Stimulated activated CD4-positive, alpha-beta T cell treated with anti-CD3 and anti-CD28 coated beads, Interleukin-15, amount 100 ng/mL, for 24 hours (primary cell): ENCODE measurements around the gene CST6.
A peak's percentile ranks its signal among the peaks of the same experiment; 100 is the strongest.
"Not testable (repeated sequence)": the region's sequence is repeated elsewhere in the genome, so short reads cannot be mapped to it uniquely, and the experiment has no call there.

ENCODE experiments used
- DNase-seq: peaks from one replicate; pipeline ENCODE4 v3.0.0-alpha.2; 2020

Gene CST6

DNA sequence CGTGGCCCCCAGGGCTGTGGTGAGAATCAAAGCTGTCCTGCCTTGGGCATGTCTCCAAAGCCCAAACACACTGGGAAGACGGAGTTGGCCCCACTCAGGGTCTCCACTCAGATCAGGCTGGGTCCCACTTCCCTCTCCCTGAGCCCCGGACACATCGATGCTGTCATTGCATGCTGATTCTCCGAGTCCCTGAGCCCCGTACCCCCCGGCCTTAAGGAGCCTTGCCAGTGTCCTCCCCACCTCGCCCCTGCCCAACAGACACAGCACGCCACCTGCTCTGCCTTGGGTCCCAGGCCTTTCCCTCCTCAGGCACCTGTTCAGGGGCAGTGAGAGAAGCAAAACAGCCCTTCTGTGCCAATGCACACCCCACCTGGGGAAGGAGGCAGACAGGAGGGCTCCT lies 24.5 kb upstream of the CST6 start:
- no peak for DNase-seq

DNA sequence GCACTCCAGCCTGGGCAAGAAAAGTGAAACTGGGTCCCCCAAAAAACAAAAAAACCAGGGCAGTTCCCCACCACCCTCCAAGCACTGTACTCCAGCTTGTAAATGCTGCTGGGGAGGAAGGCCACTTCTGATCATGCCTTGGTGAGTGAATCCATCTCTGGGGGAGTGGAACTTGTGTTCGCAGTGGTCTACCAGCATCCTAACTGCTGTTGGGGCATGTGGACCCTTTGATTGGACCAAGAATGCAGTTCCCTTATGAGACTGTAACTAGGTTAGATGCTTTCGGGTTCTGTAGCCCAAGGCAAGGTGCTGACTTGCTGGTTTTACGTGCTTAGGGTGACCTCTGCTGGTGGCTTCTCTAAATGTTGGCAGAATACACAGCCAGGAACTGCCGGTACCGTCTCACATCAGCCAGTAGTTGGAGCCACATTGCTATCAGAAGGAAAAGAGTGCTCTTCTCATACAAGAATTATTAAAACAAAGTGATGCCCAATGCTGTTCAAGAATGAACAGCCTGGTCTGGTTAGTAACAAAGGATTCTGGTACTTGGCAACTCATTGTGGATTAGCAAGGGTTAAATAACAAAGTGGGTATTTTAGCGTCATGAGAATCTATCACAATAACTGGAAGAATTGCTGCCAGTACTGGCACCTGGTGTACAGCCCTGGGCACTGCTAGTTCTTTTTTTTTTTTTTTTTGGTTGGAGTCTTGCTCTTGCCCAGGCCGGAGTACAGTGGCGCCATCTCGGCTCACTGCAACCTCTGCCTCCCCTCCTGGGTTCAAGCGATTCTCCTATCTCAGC lies 22.8 kb upstream of the CST6 start:
- DNase-seq, result peak; percentile 93

DNA sequence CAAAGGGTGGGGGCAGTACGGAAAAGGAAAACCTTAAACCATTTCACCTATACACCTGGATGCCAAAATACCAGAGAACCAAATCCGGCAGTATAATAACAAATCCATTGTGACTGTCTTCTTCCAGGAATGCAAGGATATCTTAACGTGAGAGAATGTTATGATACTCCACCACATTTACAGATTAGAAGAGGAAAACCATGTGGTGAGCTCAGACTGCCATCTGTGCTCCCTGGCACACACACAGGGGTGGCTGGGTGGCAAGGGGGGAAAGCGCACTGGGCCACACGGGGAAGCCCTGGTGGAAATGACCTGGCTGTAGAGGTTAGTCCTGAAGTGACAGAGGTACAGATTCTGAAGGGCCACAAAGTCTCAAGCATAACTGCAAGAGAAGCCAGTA lies 19.8 kb upstream of the CST6 start:
- no peak for DNase-seq

DNA sequence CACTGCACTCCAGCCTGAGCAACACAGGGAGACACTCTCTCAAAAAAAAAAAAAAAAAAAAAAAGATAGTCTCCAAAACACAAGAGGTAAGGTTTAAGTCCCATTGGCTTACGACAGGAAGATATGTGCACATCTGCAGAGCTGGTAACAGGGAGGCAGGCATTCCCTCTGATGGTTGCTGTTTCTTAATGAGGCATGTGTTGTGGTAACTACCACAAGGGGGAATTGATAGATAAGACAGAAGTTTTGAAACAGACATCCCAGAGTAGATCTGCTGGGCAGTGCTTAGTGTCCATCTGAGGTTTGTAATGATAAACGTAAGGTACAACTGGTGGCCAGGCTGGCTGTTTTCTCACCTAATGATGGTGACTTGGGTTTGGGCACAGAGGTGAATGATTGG lies 14.5 kb upstream of the CST6 start:
- no peak for DNase-seq

DNA sequence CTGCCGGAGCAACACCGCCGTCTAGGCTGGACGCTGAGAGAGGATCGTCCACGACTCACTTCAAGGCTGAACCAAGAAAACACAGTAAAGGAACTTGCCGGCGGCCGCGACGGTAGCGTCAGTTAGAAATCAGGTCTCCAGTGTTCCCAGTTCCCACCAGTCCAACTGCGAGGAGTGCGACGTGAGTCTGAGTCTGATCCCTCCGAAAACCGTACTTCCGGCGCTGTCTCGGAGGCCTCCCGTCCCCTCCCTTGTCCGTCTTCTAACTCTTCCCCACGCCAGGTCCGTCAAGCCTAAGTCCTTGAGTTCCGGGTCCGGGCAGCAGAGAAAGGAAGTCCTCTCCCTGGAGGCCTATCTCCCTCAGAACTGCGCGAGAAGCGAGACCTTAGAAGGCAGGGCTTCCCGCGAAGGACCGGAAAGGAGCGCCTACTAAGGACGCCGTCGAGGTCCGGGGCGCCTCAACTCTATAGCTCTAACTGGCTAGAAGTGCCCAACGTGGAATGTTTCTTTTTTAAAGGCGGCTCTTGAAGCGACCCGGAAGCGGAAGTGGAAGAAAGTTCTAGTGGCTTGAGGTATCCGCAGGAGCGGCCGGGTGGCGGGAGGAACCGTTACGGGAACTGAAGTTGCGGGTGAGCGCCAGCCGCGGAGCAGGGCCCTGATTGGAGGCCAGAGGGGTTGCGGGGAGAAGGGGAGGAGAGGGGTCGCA lies 9.7 kb upstream of the CST6 start, which contains the start of the genes BANF1 and EIF1AD:
Gene BANF1, plus strand, starts transcription at position 562 of the 706 bp plus-strand sequence. CDS start 748 bp downstream, outside the sequence.
Gene EIF1AD, minus strand, starts transcription at position 216 of the 706 bp plus-strand sequence. CDS start 1,768 bp downstream, outside the sequence.
- DNase-seq, result peak; percentile 94

DNA sequence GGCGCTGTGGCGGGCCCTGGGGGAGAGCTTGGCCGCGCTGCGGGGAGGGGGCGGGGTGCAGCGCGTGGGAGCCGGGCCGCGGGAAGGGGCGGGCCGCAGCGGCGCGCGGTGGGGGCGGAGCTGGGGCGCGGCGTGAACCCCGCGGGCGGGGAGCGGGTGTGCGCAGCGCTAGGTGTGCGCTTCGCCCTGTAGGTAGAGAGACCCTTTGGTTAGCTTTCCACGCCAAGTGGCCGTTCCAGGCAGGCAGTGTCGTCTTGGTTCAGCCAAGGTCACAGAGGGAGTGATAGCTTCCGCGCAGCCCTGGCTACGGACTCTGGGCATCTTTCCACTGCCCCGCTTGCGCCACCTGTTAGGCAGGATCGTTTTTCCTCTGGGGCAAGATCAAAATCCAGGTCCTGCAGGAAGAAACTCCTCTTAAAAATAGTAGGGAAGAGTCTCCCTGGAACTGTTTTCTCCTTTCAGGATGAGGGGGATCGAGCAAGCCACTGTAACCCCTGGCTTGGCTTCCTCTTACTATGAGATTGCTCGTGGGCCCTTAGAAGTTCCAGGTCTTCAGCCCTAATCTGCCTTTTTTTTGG lies 9.1 kb upstream of the CST6 start:
- DNase-seq, result no peak

DNA sequence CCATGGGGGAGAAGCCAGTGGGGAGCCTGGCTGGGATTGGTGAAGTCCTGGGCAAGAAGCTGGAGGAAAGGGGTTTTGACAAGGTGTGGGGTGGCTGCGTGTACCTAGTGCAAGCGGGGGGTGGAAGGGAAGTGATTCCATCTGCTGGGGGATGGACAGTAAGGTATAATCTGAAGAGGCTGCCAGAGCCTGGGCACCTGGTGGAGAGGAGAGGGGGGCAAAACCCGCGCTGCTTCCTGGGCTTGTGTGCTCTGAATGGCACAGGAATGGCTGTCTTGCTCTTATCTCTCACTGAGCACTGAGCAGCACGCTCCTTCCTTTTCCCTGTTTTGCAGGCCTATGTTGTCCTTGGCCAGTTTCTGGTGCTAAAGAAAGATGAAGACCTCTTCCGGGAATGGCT lies 8.5 kb upstream of the CST6 start:
- DNase-seq, result no peak

DNA sequence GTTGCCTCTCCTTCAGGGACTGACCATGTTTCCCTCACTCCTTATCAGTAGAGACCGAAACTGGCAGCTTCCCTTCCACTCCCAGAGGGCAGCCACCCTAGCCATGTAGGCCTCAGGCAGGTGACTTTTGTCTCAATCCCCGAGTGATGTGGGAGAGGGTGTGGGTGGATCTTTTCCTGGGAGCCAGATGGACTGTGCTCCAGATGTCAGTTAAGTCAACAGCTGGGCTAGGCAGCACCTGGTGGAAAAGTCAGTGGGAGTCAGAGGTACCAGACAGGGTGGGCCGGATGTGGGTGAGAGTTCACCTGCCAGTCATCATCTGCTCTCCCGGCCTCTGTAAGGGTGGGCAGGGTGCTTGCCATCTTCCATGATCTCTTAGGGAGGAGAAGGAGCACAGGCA lies 7.6 kb upstream of the CST6 start:
- DNase-seq, result no peak

DNA sequence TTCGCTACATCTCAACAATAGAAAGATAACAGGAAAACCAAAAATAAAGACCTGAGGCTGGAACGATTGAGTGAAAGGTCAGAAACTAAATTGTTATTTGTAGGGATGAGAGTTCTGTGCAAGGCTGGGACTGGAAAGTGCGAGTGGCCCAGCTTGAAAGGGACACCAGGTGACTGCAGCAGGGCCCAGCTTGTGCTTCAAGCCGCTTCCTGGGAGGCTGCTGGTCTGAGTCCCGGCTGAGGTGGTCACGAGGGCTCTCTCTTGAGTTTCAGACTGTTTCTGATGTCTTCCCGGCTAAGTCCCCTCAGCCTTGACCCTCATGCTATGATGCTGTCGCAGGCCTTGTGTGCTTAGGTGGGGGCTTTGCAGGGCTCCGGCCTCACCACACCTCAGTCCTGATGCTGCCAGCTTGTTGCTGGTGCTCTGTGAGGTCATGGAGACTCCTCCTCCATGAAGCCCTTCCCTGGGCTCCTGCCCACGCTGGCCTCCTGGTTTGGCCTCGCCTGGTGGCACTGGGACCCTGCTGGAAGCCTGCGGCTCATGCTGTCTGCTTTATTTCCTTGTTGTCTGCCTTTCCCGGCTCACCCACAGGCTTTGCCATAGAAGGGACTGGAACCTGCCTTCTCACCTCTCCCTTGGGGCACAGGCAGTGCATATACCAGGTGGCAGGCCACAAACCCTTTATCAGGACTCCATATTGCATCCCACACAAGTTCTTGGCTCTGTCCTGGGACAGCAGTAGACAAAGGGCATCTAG lies 5.5 kb upstream of the CST6 start:
- DNase-seq, result no peak

DNA sequence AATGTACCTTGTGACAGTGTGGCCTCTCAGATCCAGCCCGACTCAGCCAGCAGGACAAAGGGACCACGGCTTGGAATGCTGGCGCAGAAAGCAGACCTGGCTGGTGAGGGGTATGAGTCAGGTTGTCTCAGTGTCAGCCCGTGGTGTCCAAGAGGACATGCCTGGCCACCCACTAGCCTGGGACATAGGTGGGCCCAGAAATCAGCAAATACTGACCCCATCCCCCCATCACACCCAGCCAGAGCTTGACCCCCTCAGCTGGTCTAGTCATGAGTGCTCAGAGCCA lies 5.0 kb upstream of the CST6 start:
- DNase-seq, result no peak

DNA sequence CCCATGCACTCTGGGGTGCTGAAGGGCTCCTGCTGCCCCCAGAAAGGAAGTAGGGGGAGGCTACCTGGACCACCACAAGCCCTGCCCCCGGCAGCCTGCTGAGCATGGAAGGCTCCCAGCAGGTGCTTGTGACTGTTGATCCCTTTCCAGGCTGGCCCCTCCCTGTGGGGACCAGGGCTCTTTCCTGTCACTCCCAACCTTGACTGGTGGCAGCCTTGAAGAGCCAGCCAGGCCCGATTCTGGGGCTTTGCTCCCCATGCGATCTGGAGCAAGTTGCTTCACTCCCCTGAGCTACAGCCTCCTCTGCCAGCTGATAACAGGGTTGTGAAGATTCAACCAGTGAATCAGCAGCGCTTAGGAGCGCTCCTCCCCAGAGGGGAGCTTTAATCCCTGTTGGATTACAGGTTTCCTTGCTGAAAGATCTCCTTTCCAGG lies 4.6 kb upstream of the CST6 start:
- no peak for DNase-seq

DNA sequence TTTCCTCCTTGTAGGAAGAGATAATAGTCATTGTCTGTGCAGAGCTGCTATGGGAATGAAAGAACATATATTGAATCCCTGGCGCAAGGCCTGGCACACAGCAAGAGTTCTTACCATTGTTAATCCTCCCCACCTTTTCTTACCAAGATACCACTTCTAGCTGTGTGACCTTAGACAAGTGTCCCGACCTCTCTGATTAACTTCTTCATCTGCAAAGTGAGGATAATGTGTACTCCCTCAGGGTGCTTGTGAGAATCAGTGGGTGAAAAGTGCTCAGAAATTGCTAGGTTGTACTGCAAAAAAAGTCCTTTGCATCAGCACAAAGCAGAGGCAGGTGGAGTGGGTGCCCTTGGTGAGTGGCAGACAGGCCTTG lies 3.7 kb upstream of the CST6 start:
- no peak for DNase-seq

DNA sequence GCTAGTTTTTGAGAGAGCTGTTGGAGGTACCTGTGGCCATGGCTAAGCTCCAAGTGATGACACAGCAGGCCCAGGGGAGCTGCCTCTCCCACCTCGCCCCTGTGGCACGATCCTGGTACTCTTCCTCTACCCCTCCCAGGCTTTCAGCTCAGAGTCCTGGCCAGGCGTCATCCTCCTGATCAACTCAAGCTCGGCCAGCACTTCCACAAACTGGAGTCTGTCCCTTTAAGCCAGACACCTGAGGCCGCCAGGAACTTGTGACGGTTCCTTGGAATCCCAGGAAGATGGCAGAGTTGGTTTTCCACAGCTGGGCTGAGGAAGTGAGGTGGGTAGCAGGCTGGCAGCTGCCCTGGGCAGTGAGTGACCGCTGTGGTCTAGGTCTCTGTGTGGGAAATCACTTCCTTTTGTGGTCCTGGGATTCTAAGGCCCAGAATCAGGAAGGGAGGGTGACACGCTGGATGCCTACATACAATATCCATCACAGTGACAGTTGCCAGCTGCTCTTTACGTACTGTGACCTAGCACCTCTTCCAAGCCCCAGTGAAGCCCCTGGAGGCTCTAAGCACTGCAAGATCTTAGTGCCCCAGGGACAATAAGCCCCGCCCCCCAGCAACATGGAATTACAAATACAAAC lies 3.2 kb upstream of the CST6 start:
- DNase-seq, result no peak

DNA sequence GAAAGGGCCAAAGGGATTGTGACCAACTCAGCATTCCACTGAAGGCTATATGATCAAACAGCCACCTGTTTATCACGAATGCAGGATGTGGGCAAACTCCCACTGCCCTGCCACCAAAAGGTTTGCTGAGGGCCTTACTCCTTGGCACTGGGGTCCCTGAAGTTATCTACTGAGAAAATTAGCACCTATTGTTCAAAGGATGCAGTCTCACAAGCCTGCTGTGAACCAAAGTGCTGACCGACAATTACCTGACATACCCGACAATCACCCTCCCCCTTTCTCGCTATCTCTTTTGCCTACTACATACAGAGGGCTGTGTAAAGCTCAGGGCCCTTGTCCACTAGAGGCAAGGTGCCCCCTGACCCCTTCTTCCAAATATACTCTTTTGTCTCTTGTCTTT lies 1.8 kb upstream of the CST6 start:
- not testable (repeated sequence) for DNase-seq

DNA sequence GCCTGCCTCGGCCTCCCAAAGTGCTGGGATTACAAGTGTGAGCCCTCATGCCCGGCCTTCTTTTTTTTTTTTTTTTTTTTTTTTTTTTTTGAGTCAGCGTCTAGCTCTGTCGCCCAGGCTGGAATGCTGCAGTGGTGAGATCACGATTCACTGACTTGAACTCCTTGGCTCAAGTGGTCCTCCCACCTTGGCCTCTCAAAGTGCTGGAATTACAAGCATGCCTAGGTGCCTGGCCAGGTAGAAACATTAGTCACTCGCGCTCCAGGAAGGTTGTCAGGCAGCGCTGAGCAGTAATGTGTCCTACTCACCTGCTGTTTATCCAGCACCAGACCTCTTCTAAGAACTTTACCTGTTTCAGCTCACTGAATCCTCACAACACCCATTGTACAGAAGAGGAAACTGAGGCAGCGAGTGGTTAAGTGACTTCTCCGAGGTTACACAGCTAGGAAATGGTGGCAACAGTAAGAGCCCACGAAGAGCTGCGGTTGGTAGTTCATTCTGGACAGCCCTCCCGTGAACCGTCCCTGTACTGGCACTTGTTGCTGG lies 496 bp upstream of the CST6 start:
- no peak for DNase-seq

DNA sequence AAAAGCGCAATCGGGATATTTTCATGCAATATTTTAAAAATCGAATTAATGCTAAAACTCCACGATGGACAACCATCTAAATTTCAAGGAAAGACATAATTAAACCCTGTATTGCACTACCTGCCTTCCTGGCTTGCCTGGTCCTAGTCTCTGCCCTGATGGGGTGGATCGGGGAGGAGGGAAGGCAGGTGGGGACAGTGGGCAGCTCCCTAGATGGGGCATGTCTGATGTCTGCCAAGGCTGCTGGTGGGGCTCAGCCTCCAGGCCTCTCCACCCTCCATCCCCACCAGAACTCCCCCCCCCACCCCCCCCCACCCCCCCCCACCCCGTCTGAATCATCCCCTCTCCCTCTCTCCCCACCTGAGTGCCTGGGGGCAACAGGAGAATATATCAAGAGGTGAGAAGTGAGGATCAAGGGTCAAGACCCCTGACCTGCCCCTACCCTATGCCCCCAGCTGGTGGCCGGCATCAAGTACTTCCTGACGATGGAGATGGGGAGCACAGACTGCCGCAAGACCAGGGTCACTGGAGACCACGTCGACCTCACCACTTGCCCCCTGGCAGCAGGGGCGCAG lies 650 bp downstream of the CST6 start:
- no peak for DNase-seq

DNA sequence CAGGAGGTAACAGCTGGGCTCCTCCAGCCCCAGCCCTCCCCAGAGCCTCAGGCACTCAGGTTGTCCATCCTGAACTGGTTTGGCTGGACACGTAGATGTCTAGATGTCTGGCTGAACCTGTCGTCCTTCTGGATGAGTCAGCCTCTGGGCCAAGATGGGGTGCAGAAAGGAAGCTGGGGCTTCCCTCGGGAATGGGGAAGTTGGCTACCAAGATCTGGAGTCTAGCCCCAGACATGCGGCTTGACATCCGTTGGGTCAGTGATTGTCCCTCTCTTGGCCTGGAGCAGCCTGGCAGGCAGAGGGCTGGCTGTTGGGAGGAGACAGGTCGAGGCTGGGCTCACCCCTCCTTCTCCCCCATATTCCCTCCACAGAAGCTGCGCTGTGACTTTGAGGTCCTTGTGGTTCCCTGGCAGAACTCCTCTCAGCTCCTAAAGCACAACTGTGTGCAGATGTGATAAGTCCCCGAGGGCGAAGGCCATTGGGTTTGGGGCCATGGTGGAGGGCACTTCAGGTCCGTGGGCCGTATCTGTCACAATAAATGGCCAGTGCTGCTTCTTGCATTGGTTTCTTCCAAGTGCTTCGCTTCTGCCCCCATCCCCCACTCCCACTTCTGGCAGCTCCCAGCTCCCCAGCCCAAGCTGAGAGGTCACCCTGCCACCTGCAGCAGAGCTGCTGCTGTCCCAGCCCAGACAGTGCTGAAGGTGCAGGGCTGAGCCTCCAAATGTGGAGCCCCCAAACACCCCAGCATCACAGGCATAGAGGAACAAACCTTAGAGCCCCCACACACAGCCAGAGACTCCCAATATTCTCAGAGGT lies 1.3 kb downstream of the CST6 start:
- DNase-seq, result no peak

DNA sequence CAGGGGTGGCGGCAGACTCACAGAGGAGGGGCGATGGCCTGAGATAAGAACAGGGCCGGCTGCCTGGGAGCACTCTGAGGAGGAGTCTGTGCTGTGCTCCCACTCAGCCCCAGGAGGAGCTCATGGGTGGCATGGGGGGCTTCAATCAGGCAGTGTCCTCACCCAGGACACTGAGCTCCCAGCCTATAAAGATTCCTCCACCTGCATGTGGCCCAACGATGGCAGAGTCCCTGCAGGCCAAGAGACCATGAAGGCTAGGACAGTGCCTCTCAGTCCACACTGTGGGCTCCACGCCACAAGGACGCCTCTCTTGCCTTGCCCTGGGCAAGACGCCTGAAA lies 1.9 kb downstream of the CST6 start:
- no peak for DNase-seq

DNA sequence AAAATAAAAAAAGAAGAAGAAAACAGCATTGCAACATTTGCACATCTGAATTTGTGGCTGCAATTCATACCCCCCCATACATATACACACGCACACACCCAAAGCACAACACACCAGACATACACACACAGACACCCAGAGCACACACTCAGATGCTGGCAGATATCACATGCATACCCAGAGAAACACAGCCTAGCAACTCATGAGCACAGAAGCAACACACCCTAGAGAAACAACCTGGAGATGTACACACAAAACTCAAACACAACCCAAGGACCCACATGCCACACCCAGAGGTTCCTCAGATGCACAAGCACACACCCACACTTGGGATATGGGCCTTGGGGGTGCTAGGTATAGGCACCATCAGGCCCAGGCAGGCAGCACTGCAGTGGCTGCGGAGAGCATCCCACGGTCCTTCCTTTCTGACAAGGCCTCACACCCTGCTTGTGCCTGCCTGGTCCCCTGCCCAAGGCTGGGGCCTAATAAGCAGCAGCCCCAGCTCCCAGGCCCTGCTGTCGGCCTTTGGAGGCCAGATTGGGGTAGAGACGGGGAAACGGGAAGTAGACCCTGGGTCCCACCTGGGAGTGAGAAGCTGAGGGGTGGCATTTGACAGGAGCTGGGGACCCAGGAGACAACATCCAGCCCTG lies 3.1 kb downstream of the CST6 start:
- no peak for DNase-seq

DNA sequence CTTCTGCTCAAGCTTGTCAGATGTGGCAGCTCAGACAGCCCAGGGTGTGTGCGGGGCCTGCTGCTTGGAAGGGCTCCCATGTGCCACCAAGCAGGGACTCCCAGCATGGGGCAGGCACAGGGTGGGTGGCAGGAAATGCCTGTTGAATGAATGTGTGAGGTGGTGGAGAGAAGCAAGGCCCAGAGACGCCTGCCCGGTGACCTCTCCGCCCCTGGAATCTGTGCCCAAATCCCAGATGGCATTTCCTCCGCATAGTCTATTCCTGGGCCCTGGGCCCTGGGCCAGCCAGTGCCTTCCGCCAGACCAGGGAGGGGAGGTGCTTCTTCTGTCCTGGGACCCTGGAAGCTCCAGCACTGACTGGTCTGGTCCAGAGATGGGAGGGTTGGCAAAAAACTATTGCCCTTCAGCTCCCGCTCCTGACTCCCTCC lies 3.7 kb downstream of the CST6 start:
- DNase-seq, result no peak
